ENCODE measurements around the gene WWC2.

DNA sequence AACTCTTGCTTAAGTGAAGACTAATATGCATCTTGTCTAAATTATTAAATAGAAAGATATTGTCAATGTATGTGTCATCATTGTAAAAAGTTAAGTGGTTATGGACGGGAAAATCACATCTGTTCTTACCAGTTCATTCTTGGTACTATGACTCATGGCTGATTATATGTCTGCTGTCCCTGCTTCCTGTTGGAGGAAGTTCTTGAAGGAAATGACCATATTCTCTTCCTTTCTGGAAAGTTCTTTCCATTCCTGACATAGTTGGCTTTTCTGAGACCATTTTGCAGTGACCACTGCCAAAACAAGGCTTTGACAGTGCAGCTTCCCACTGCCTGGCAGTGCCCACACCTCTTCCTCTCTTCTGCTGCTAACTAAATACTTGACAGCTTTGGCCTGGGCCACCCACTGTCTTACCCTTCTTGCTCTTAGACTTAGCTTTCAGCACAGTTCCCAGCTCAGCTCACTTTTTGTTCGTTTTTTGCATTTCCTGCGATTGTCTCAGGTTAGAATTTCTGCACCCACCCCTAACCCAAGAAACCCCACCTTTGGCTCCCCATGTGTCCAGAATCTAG, 236.4 kb downstream of the WWC2 start:
- TF ChIP-seq CTCF (conservative IDR thresholded peaks at IDR 0.05; ENCODE audit: low read depth, low read length) (no peak), EZH2 (IDR thresholded peaks at IDR 0.05; ENCODE audit: borderline replicate concordance, low read depth, low read length, poor library complexity, severe bottlenecking) (no peak)
